ENCODE results near the gene PIGX.

PIGX gene

DNA sequence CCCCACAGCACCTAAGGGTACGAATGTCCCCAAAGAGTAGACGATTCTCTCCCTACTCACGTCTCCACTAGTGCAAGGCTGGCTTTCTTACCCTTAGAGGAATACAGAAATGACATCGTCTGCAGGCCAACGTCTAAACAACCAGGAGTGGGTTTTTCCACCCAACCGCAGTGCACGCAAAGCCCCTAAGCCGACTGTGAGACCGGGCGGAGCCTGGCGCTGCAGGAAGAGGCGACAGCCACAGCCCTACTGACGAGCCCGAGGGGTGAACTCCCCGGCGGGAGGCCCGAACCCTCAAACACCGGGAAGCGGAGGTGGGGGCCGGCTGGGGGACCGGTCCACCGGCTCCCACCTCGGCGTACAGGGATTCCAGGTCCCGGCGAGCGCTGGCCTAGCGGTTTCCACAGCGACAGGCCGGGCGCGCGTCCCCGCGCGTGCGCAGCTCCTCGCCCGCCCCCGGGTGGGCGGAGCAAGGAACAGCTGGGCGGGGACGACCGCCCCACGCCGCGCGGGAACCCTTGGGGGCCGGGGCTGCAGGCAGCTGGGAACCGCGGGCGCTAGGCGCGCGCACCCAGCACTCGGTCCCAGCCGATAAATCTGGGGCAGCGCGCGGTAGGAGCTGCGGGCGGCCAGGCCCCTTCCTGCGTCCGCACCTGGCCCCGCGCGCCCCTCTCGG, at the start of gene PIGX, which contains the start of gene CEP19:
TSS of gene PIGX (plus strand) at position 540 of the 676 bp plus-strand sequence.
TSS of gene CEP19 (minus strand) at position 413 of the 676 bp plus-strand sequence. CDS start 3,593 bp downstream, outside the sequence.
- peak; percentile 85 for DNase-seq (ENCODE audit: low read depth)

DNA sequence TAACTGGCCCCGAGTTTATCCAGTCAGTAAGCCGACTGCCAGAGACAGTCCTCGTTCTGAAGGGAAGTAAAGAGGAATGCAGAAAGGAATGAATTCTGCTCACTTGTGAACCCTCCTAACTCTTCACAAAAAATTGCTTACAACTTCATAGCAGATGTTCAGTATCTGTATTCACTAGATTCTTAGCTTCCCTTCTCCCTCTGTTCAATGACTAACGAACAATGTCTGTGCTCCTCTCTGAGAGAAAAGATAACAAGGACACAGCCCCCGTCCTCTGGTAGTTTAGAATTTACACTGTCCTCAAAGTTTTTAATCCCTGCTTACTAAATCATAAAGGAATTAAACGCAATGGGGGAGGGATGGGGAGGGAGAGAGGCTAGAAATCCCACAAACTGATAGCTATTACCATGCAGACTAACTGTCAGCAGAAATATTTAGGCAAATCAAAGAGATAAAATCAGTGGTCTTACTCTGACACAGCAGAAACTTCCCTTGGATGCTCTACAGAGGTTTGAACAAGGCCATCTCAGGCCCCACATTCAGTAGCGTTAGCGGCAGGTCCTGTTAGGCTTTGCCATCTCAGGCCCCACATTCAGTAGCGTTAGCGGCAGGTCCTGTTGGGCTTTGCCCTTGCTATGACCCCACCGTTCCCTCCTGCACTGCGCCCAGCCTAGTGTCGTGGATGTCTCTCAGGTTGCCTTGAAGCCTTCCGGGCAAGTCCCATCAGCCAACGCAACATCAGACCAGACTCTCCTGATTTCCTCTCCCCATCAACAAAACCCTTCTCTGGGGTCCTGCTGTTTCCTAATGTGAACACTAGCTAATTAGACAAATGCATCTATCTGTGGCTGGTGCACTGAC, 49.2 kb upstream of the PIGX start:
- no peak for DNase-seq (ENCODE audit: low read depth)

DNA sequence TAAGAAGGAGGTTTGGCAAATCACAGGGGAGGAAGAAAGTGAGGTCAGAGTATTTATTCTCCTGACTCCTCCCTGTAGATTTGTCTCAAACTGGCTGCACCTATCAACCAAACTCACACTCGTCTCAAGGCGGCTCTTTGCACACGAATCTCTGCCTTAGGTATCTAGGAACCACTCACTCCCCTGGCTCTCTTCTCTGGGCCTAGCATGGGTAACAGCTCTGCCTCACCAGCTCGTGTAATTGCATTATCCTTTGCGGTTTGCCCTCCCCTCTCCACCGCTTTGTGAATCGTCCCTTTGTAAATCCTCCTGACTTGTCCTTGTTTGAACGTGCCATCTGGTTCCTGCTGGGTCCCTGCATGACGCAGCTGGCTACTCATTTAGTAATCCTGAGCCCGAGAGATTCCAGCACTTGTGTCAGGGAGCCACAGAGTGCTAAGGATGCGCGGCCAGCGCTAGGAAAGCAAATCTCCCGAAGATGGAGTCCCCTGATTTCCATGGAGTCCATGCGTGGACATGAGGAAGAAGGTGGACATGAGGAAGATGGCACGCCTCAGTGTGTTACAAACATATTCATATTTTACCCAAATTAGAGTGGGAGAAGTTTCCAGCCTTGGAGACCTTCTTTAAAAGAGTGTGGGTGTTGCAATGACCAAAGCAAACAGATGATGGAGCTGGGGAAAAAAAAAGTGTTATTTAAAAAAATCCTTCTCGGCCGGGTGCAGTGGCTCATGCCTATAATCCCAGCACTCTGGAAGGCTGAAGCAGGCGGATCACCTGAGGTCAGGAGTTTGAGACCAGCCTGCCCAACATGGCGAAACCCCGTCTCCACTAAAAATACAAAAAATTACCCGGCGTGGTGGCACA, 45.9 kb upstream of the PIGX start:
- DNase-seq (ENCODE audit: low read depth), result no peak

DNA sequence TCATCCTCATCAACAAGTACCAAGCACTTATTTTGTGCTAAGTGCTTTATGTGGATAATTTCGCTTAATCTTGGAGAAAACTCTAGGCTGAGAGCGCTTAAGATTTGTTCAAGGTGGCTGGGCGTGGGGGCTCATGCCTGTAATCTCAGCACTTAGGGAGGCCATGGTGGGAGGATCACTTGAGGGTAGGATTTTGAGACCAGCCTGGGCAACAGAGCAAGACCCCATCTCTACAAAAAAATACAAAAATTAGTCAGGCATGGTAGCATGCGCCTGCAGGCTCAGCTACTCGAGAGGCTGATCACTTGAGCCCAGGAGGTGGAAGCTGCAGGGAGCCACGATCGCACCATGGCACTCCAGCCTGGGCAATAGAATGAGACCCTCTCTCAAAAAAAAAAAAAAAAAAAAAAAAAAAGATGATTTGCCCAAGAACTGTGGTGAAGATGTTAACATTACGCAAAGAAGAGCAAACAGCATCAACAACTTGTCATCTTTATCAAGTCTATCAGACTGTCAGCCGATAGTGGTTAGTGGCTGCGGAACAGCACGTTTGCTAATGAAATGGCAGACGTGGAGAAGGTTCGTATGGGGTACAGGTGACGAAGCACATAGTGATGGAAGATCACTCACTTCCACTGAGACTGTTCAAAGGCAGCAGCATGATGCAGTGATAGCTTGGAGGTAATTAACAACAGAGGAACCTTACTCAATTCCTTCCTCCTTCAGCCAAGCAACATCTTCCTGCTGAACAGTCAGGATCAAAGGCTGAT, 44.9 kb upstream of the PIGX start:
- DNase-seq (ENCODE audit: low read depth), result no peak

DNA sequence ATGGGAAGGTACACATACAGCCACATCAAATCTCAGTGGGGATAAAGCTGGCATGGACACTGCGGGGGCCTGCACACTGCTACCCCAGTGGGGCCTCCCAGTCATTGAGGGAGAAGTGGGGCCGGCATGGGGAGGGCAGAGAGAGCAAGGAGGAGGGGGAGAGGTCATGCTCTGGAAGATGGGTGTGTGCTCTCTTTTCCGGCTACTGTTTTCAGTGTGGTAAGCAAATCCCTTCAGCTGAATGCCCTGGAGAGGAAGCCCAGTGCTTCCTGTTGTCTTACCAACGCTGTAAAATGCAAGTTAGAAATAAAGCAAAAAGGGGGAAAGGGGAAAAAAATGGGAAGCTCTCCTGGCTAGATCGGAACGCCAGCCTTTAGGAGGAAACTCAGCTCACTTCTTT, 41.8 kb upstream of the PIGX start:
- no peak for DNase-seq (ENCODE audit: low read depth)

DNA sequence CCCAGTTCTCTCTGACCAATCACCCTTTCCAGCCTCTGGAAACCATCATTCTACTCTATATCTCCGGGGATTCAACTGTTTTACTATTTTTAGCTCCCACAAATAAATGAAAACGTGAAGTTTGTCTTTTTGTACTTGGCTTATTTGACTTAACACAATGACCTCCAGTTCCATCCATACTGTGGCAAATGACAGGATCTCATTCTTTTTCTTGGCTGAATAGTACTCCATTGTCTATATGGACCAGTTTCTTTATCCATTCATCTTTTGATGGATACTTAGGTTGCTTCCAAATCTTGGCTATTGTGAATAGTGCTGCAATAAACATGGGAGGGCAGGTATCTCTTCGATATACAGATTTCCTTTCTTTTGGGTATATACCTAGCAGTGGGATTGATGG, 38.5 kb upstream of the PIGX start:
- no peak for DNase-seq (ENCODE audit: low read depth)

DNA sequence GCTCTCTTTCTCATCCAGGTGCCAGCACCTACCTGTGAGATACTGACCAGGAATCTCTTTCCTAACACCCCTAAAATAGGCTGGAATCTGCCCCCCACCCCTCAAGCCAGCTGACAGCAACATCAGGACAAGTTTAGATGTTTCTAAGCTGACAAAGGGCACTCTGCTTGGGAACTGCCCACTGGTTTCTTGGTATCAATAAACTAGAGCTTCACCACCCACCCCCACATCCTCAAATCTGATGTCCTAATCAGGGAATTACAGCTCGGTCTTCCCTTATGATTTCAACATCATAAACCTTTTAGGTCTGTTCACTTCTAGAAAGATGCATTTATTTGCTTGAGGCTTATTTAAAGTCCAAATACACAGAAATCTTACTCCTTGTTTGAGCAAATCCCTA, 34.8 kb upstream of the PIGX start:
- no peak for DNase-seq (ENCODE audit: low read depth)

DNA sequence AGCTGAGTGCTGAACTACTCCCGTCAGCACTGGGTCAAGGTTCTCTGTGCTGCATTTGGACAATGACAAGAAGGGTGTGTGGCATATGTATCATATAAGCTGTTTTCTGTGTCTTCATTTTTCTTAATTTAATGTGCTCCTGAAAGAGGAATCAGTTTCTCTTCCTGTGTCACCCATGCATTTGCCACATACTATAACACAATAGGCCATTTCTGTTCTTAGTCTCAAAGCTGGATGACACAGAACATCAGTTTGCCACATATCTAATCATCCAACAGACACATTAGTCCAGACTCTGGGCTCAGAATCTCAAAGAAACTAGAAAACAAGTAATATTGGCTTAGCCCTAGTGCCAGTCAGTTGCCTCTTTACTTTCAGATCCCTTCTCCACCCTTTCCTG, 34.2 kb upstream of the PIGX start:
- no peak for DNase-seq (ENCODE audit: low read depth)

DNA sequence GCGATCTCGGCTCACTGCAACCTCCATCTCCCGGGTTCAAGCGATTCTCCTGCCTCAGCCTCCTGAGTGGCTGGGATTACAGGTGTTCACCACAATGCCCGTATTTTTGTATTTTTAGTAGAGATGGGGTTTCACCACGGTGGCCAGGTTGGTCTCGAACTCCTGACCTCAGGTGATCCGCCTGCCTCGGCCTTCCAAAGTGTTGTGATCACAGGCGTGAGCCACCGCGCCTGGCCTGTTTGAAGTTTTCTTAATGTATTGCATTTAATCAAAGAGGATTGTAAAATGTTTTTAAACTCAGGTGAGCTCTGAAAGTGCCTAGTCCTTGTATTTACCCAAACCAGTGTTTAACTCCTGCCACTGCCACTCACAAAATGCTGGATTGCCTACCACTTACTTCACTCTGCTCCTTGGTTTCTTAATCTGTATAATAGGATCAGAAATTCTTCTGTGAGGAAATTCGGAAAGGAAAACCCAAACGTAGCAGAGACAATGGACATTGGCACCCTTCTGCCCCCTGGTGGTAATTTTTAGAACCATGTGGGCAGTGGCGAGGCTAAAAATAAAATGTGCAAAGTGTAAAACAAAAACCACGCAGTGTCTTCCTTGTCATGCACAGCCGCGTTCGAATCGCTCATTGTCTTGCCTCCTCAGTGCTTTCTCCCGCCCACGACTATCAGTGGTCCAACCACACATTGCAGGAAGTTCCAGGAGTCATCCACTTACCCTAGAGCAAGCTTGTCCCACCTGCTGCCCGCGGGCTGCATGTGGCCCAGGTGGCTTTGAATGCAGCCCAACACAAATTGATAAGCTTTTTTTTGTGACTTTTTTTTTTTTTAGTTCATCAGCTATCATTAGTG, 27.4 kb upstream of the PIGX start:
- DNase-seq (ENCODE audit: low read depth), result peak; percentile 32

DNA sequence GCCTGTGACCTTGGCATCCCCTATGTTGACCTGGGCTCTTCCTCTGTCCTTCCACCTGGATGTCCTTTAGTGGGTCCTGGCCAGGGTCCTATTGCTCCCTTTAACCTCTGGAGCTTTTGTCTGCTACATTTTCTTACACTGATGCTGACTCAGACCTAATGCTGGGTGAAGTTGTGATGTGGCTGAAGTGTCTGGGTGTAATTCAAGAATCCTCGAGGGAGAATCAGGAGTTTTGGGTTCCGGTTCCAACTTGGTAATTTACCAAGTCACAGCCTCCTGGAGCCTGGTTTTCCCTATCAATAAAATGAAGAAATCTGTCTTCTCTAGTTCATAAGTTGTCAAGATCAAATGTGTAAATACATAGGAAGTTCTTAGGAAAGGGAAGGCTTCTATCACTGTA, 25.7 kb upstream of the PIGX start:
- no peak for DNase-seq (ENCODE audit: low read depth)

DNA sequence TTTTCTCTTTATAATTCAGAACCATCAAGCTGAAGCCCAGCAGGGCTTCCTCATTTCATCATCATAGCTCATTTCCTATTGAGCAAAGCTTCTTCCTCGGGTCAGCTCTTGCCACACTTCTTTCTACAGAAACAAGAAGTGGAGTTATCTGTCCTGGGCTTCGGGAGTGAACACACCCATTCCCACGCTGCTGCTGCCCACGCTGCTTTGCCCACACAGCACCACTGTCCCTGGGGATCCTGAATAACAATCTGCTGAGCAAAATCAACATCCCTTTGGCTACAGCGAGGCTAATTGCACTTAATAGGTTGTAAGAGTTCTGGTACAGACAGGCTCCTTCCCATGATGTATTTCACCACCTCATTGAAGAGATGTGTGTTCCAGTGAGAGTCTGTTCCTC, 23.8 kb upstream of the PIGX start:
- DNase-seq (ENCODE audit: low read depth), result no peak

DNA sequence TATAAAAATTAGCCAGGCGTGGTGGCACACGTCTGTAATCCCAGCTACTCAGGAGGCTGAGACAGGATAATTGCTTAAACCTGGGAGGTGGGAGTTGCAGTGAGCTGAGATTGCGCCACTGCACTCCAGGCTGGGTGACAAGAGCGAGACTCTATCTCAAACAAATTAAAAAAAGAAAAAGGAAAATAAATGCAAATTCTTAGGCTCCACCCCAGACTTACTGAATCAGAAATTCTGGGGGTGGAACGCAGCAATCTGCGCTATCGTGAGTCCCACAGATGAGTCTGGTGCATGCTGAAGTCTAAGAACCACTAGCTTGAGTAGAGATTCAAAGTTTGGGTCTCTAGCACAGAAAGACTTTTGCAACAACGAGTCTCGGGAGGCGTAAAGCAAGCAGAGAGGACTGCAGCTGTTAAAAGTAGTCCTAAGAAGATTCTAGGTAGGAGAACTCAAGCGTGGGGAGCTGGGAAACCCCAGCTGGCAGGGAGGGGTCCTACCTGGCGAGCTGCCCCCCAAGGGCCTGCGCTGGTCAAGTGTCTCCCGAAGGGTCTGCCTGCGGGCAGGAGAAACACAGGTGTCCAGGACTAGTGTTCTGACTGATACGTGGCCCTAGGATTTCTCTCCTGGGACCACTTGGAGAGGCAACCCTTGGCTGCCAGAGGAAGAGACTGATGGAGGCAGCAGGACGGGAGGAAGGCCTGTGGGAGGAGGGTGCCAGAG, 22.1 kb upstream of the PIGX start:
- DNase-seq (ENCODE audit: low read depth), result no peak

DNA sequence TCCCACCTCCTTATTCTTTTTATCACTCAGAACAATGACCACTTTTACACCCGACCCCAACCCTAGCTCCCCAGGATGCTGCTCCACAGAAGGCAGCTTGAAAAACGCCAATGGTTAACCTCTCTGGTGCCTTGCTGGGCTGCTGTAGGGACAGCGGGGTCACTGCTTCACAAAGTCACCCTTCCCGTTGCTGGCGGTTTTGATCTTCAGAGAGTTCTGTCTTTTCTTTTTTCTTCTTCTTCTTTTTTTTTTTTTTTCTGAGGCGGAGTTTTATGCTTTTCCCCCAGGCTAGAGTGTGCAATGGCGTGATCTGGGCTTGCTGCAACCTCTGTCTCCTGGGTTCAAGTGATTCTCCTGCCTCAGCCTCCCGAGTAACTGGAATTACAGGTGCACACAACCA, 20.8 kb upstream of the PIGX start:
- DNase-seq (ENCODE audit: low read depth), result no peak

DNA sequence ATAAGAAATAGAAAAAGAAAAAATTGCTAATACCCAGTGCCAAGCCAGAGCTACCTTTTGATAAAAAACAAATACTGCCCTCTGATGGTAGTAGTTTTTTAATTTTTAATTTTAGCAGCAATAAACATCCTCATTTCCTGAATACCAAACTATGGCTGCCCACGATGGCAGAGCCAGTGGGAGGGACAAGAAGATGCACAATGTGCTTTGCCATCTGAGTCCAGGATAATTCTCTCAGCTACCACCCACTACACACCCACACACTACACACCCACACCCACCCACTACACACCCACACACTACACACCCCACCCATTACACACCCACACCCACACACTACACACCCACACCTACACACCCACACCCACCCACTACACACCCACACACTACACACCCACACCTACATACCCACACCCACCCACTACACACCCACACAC, 18.0 kb upstream of the PIGX start:
- DNase-seq (ENCODE audit: low read depth), result no peak

DNA sequence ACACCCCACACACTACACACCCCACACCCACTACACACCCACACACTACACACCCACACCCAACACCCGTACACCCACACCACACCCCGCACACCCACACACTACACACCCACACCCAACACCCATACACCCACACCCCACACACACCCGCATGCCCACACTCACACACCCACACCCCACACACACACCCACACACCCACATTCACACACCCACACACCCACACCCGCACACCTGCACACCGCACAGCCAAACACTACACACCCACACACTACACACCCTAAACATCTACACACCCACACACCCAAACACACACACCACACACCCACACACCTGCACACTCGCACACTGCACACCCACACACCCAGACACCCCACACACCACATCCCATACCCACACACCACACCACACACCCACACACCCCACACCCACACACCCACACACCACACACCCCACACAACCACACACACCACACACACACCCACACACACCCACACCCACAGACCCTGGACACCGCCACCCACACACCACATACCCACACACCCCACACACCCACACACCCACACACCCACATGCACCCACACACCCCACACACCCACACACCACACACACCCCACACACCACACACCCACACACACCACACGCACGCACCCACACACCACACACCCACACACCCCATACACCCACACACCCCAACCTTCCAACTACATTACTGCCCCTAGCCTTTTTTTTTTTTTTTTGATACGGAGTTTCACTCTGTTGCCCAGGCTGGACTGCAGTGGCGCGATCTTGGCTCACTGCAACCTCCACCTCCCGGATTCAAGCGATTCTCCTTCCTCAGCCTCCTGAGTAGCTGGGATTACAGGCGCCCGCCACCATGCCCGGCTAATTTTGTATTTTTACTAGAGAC, 17.0 kb upstream of the PIGX start:
- DNase-seq (ENCODE audit: low read depth), result no peak

DNA sequence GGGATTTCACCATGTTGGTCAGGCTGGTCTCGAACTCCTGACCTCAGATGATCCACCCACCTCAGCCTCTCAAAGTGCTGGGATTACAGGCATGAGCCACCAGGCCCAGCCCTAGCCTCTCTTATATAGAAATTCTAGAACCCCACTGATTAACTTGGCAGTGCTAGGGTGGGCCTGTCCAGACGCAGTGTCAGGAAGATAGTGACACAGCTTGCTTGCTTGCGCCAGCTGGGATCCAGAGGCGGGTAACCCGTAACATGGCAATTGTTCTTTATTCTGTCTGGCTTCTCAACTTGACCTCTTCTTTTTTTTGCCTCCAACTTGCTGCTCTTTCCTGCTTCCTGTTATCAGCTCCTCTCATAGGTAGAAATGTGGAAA, 16.3 kb upstream of the PIGX start:
- no peak for DNase-seq (ENCODE audit: low read depth)

DNA sequence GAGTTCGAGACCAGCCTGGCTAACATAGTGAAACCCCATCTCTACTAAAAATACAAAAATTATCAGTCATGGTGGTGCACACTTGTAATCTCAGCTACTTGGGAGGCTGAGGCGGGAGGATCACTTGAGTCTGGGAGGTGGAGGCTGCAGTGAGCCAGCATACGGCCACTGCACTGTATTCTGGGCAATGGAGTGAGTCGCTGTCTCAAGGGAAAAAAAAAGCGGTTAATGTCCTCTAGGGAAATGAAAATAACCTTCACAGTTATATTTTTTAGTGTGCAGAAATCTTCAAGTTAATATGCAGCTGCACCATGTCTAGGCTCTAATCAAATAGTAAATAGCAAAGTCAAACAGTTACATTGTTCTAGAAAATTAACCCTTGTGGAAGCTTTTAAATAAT, 14.9 kb upstream of the PIGX start:
- DNase-seq (ENCODE audit: low read depth), result no peak

DNA sequence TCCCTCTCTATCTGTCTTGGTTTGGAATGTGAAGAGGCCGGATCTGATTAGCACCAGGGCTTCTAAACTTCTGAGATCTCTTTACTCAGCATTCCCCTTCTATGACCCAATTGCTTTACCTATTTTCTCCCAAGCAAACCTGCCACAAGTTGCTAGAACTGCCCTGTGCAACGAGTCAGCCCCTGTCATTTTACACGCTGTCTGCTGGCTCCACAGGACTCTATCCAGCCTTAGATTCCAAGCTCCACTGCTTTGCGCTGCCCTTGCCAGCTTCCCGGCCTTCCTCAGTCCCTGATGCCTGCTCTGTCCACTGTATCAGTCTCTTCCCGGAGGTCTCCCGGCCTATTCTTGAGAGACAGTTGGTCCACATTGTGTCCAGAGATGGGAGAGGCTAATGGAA, 12.4 kb upstream of the PIGX start:
- DNase-seq (ENCODE audit: low read depth), result no peak

DNA sequence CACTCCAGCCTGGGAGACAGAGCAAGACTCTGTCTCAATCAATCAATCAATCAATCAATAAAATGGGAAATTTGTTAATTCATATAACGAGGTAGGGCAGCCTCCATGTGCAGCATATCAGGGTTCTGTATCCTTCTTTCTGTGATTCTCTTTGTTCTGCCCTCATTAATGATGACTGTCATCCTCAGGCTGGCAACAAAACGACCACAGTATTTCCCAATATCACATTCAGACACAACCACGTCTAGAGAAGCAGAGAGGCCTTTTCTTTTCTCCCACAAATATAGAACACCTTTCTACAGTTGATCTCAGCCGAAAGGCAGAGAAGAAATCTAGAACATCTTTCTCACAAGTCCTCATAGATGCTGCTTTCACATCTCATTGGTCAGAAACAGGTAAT, 11.4 kb upstream of the PIGX start:
- no peak for DNase-seq (ENCODE audit: low read depth)
